B cell (primary cell): ENCODE results near the gene ARFGEF2.
"Not testable (repeated sequence)": the region's sequence is repeated elsewhere in the genome, so short reads cannot be mapped to it uniquely, and the experiment has no call there.

Experiments used
- CTCF ChIP-seq: fragments of 200-600 bp; IDR thresholded peaks from one replicate; pipeline ENCODE4 v1.8.0; 2022; ENCODE audit warnings: antibody characterized with exemption, mild to moderate bottlenecking
- EZH2 ChIP-seq: IDR thresholded peaks from 2 replicates; pipeline ENCODE4 v1.6.1; 2012; ENCODE audit warnings: borderline replicate concordance, low read depth, mild to moderate bottlenecking, moderate library complexity, low read length; ENCODE audit not compliant: insufficient read depth, poor library complexity, severe bottlenecking

DNA sequence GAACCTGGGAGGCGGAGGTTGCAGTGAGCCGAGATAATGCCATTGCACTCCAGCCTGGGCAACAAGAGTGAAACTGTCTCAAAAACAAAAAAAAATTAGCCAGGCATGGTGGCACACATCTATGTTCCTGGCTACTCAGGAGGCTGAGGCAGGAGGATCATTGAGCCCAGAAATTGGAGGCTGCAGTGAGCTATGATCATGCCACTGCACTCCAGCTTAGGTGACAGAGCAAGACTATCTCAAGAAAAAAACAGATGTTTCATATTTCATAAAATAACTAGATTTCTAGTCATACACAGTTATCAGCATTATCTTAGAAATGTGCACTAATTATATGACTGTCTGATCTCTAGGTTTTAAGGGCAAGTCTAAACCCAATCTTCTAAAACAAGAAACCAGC is 106.7 kb downstream of the ARFGEF2 start:
- TF ChIP-seq EZH2, CTCF: not testable (repeated sequence)
